ENCODE results near the gene IDH2.
A peak's percentile ranks its signal among the peaks of the same experiment; 100 is the strongest.
"Not testable (repeated sequence)": the region's sequence is repeated elsewhere in the genome, so short reads cannot be mapped to it uniquely, and the experiment has no call there.

The IDH2 gene
- total RNA-seq = 62.5 to 235 (median 175) reads per million in 18 experiments

- peak; percentile 85 to 91 for DNase-seq
These were observed at the start of gene IDH2 for GRCh38 chr15:90101969-90102890. TSS of gene IDH2 (minus strand) at chr15:90102468. CDS start at chr15:90102390, 78 bp downstream.

- not testable (repeated sequence) for DNase-seq
These were observed 48.3 kb upstream of the IDH2 start for GRCh38 chr15:90150551-90150950.

DNA sequence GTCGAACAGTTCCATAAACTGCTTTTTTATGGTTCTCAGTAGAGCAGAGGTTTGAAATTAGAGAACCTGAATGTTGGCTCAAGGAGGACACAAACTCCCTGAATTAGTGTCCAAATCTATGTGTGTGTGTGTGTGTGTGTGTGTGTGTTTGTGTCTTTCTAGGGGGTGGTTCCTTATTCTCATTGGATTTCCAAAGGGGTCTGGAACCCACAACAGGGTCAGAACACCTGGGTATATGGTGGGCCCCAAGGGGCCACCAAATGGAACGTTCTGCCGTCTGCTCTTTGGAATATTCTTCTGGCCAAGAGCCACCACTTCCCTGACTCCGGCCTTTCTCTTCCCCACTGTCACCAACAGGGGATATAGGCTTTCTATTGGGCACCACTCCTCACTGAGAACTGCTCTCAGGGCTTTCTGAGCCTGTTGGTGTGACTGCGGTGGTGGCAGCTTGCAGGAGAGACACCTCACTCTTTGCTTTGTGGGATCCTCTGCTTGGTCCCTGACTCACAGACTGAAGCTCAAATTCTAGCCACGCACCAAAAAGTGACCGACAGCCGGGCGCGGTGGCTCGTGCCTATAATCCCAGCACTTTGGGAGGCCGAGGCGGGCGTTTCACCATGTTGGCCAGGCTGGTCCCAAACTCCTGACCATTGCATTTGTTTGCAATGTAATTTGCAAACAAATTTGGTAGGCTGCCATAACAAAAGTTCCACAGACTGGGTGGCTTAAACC, 47.5 kb upstream of the IDH2 start:
- DNase-seq = no peak

DNA sequence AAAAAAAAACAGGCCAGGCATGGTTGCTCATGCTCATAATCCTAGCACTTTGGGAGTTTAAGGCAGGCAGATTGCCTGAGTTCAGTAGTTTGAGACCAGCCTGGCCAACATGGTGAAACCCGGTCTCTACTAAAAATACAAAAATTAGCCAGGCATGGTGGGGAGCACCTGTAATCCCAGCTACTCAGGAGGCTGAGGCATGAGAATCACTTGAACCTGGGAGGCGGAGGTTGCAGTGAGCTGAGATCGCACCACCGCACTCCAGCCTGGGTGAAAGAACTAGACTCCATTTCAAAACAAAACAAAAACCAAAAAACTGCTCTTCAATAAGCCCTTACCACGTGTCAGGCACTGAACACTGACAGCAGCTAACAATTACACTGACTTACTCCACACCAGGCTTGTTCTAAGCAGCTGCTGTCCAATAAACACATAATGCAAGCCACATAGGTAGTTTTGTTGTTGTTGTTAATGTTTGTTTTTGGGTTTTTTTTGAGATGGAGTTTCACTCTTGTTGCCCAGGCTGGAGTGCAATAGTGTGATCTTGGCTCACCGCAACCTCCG, 44.0 kb upstream of the IDH2 start:
- DNase-seq = not testable (repeated sequence)

- no peak for DNase-seq
These were observed 43.5 kb upstream of the IDH2 start for GRCh38 chr15:90145761-90146160.

DNA sequence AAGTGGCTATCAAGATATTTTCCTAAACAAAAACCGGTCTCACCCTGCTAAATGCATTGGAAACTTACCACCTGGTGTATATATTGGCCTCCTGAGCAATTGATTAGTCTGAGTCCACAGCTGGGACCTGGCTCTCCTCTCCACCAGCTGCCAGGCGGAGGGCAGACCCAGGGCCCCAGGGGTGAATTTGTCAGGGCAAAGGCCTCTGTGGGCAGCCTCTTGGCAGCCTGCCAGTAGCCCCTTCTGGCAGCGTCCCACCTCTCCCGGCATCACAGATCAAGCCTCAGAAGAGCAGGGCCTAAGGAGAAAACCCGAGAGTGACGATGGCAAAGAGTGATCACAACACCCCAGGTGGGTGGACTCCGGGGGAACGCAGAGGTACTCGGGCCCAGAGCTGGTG, 43.0 kb upstream of the IDH2 start:
- no peak for DNase-seq

DNA sequence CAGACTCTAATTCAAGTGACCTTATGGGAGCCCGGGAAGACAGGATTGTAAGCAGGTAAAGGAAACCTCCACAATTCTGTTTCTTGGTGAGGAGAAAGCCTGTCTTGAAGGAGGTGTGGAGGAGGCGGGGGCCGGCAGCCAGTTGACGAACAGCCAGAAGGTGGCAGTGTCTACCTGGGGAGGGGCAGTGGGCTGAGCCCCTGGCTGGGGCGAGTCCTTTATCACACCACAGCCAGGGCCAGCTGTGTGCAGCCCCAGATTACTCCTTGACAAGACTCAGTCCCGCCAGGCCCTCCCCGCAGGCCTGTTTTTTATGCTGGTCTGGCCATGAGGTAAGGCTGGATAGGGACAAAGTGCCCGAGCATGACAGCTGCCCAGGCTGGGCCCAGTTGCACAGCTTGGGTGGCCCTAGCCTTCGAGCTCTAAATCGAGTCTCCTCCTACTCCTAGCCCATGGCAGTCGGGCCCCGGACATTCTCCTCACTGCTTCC, 40.9 kb upstream of the IDH2 start:
- peak; percentile 26 to 35 for DNase-seq

DNA sequence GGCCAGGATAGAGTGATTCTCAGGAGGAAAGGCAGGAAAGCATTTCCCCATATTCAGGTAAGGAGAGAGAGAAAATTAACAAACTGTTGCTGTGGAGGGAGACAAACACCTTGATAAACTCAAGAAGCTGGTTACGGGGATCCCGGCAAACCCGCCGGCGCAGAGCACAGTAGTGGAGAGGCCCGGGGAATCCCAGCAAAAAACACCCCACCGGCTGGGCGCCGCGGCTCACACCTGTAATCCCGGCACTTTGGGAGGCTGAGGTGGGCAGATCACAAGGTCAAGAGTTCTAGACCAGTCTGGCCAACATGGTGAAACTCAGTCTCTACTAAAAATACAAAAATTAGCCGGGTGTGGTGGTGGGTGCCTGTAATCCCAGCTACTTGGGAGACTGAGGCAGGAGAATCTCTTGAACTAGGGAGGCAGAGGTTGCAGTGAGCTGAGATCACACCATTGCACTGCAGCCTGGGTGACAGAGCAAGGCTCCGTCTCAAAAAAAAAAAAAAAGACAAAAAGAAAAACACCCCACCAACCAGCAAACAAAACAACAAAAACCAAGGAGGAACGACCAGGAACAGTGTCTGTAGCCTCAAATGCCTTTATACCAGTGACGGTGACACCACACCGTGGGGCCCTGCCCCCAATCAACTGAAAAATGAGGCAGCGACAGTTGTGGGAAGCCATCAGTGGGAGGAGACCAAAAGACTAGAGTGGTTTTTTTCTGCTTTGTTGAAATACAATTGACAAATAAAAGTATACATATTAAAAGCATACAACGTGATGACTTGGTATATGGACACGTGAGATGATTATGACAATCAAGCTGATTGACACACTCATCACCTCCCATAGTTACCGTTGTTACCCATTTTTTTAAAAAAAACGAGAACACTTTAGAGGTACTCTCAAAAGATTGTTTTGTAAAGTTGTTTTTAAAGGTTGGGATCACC, 40.2 kb upstream of the IDH2 start:
- DNase-seq = peak; percentile 50 to 56

- peak; percentile 21 to 67 for DNase-seq
These were observed 39.4 kb upstream of the IDH2 start for GRCh38 chr15:90141646-90142045.

- not testable (repeated sequence) for DNase-seq
These were observed 37.3 kb upstream of the IDH2 start for GRCh38 chr15:90139549-90139948.

DNA sequence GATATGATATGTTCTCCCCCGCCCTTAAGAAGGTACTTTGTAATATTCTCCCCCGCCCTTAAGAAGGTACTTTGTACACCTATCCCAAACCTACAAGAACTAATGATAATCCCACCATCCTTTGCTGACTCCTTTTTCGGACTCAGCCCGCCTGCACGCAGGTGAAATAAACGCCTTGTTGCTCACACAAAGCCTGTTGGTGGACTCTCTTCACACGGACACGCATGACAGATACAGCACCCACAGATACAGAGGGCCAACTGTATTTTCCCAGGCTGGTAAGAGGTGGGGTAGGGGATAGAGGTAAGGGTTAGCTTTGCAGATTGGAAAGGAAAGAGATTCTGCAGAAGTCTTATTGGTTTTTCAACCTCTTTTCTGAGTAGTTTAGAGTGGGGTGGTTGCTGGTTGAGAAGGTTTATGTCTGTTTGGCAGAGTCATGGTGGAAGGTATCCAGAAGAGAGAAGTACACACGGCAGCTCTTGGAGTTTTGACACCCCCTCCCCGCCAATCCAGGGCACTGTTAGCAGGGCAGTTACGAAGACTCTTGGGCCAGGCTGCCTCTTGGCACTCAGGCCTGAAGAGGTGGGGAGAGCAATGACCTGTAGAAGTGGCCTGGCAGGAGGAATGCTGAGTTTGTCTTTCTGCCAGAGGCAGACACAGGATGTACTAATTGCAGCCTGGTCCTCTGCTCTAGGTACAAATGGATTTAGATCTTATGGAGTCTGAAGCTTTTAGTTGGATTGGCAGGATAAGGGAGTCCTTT, 36.0 kb upstream of the IDH2 start:
- no peak for DNase-seq

DNA sequence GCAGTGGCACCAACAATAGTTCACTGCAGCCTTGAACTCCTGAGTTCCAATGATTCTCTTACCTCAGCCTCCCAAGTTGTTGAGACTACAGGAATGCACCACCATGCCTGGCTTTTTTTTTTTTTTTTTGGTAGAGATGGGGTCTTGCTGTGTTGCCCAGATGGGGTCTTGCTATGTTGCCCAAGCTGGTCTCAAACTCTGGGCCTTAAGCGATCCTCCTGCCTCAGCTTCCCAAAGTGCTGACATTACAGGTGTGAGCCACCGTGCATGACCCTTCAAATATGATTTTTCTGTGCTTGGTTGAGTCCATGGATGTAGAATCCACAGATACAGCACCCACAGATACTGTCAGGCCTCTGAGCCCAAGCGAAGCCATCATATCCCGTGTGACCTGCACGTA, 30.2 kb upstream of the IDH2 start:
- no peak for DNase-seq

DNA sequence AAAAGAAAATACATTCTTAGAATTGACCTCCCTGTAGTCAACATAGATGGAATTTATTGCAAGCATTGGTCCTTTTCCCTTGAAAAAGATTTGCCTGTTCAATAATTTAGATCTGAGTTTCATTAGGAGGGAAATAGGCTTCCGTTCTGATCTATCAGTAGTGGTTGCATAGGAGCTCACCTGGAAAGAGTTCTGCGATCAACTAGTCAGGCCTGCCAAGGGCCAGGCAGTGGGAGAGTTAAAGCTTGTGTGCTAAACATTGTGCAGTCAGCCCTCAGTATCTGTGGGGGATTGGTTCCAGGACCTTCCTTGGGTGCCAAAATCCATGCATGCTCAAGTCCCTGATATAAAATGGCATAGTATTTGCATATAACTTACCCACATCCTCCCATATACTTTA, 29.6 kb upstream of the IDH2 start:
- no peak for DNase-seq

- no peak for DNase-seq
These were observed 28.0 kb upstream of the IDH2 start for GRCh38 chr15:90130291-90130690.

GRCh38 chr15:90126596-90127435, 24.5 kb upstream of the IDH2 start:
- no peak for DNase-seq

GRCh38 chr15:90126022-90126421, 23.8 kb upstream of the IDH2 start:
- no peak for DNase-seq

- no peak for DNase-seq
These were observed 22.2 kb upstream of the IDH2 start for GRCh38 chr15:90124507-90124906.

GRCh38 chr15:90121086-90121485, 18.8 kb upstream of the IDH2 start:
- DNase-seq = no peak

- no peak for DNase-seq
These were observed 17.1 kb upstream of the IDH2 start for GRCh38 chr15:90119367-90119766.

GRCh38 chr15:90115783-90116182, 13.5 kb upstream of the IDH2 start:
- DNase-seq = no peak

All from inflammatory macrophage (primary cell).